COLO668 (cell line): ENCODE measurements around the gene NFKB1.

Experiments used
- DNase-seq: peaks from one replicate; lab custom pipeline; 2025; ENCODE audit not compliant: unreplicated experiment; lab: John Stamatoyannopoulos, UW

NFKB1 gene

GRCh38 chr4:102530986-102531385 is 29.8 kb downstream of the NFKB1 start:
- DNase-seq = no peak

DNA sequence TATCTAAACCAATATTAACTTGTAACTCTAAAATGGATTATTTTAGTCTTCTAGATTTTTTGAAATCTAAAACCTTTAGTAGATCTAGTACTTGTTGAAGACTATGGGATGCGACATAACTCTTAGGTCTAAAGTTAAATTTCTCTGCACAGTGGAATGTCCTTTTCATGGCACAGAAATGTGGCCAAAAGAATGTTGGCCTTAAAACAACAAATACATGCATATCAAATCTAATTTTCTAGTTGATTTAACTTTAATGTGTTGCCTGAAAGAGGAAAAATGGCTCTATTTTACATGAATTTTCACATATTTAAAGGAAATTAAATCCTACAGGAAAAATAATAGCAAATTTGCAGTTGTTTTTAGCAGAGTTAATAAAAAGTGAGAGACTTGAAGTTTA is 30.3 kb downstream of the NFKB1 start:
- no peak for DNase-seq

GRCh38 chr4:102533348-102533747 is 32.2 kb downstream of the NFKB1 start:
- DNase-seq = no peak

- DNase-seq = no peak
These were observed 32.7 kb downstream of the NFKB1 start for GRCh38 chr4:102533904-102534303.

- DNase-seq = no peak
These were observed 33.7 kb downstream of the NFKB1 start for GRCh38 chr4:102534845-102535244.

DNA sequence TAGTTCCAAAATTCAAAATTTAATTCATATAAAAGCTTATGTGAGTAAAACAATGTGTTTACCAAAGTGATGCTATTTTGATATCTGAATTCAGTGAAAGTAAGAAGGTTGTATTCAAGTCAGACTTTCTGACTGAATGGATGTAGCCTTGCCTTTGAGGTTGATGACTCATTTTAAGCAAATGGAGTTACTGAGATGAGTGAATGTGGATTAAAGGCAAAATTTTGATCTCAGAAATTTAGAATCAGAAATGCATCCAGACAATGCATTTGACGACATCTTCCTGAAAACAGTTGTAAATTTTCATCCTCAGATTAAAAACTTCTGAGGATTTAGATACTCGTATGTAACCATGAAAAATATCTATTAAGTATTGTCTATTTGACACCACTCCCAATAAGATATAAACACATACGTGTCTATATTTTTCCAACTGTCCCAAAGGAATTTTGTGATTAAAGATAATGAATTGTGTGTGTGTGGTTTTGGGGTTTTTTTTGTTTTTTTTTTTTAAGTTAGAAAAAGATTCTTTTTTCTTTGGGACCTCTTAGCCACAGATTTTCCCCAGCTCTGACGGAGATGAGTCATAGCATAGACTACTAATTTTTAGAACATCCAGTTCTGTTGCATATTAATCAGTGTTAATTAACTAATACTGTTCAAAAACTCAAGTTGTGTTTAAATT is 34.4 kb downstream of the NFKB1 start:
- DNase-seq = no peak

DNA sequence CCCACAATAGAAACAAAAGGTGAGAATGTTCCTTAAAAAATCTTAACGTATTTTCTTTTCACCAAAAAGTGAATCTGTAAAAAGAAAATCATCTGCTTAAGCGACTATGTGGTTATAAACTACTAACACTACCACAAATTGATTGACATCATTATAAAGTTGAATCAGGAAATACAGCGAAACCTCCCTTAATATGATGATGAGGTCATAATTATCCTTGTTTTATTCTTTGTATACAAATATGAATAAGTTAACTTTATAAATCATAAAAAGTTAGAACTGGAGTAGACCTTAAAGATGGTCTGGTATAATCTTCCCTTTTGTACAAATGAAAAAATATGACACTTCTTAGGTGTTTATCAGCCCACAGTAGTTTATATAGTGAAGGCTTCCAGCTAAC is 35.6 kb downstream of the NFKB1 start:
- no peak for DNase-seq

DNA sequence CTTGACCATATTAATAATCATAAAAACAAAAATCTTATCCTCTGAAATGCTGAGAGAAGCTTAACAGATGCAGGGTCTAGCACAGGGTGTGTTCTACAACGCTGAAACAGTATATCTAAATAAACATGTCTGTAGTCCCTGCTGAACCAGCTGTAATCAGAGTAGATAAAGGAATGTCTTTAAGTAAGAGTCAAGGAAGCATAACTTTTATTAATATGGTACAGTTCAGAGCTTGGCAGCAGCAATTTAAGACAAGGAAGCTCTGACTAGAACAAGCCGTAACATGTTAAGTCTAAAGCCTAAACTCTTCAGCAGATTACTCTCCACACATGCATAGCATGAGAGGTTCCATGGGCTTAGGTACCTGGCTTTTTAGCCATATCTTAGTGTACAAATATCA is 36.1 kb downstream of the NFKB1 start:
- DNase-seq = no peak

DNA sequence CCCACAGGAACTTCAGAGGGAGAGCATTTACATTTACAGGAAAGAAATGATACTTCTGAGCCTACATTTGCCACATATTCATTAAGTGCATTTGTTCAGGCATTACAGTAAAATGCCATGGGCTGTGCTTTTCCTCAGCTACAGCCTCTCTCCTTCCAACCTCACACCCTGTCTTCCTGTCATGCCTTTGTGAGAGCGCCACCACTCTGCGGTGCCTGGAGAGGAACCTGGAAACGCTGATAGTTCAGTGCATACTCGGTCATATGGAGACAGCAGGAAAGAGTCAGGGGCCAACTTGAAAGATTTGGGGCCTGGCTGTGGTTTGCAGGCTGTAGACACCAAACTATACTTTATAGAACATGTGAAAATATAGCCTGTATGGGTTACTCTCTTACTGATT is 40.5 kb downstream of the NFKB1 start:
- no peak for DNase-seq

- no peak for DNase-seq
These were observed 42.1 kb downstream of the NFKB1 start for GRCh38 chr4:102543030-102543928.

DNA sequence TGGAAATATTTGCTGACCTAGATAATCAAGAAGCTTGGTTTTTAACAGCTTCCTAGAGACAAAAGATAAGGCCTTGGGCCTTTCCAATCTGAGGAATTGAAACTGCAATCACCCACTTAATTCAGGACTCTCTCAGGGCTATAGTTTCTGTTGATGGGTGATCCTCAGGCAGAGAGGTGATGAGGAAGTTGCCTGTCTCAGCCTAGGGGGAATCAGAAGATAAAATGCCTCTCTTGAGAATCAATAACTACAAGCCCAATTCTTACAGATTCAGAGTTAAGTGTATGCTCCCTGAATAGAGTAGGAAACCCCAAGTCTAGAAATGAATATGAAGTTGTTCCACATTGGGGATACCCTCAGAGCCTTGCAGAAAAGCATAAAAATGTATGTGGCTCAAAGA is 45.5 kb downstream of the NFKB1 start:
- DNase-seq = no peak

GRCh38 chr4:102547973-102548372 is 46.8 kb downstream of the NFKB1 start:
- no peak for DNase-seq

DNA sequence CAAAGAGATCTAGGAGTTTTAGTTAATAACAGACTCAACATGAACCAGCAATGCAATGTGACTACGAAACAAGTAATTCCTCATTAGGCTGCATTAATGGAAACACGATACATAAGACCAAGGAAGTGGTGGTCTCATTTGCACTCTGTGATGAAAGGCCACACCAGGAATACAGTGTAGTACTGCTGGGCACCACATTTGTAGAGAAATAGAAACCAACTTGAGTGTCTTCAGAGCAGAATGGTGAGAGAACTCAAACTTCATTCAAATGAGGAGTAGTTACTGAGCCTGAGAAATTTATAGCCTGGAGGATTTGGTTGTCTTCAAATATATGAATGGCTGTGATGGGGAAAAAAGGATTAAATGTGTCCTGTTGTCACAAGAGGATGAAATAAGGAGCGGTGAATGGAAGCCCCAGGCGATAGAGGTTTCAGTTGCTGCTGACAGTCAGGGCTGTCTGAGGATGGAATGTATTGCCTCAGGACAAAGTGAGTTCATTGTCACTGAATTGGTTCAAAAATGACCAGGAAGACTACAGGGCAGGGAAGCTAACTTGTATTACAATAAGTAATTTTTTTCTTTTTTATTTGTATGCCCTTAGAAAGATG is 50.9 kb downstream of the NFKB1 start:
- no peak for DNase-seq

- DNase-seq = no peak
These were observed 51.6 kb downstream of the NFKB1 start for GRCh38 chr4:102552781-102553180.

DNA sequence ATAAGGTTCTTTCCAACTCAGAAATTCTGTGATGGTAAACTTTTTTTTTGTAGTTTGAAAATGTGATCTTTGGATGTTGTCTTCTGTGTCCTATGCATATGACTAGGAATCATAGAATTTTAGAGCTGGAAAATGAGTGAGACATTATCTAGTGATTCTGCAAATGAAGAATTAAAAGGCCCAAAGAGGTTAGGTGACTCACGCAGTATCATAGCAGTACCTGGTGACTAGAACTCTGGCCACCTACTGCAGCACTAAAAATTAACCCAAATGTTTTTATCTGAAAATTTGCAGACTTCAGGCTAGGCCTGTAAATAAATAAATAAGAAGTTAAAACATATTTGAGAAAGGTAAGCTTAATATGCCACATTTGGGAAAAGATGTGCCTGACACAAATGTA is 52.8 kb downstream of the NFKB1 start:
- DNase-seq = no peak

GRCh38 chr4:102554482-102554881 is 53.3 kb downstream of the NFKB1 start:
- DNase-seq = no peak

GRCh38 chr4:102554992-102555391 is 53.8 kb downstream of the NFKB1 start:
- no peak for DNase-seq

DNA sequence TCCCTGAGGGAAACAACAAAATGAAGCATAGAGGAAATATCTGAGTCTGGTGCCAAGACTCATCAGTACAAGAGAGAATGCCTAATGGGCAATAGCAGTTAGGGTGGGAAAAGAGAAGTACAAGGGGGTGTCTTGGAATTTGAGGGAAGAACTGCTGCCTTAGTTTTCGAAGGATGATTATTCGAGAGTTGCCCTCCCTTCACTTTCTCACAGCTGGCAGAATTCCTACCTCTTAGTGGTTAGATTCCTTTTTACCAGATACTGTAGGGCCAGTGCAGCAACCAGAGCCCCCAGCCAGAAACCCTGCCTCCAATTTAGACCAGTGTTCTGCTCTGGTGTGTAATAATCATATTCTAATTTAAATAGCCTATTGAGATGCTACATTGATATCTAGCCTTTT is 56.5 kb downstream of the NFKB1 start:
- no peak for DNase-seq

- no peak for DNase-seq
These were observed 59.0 kb downstream of the NFKB1 start for GRCh38 chr4:102560115-102560514.

DNA sequence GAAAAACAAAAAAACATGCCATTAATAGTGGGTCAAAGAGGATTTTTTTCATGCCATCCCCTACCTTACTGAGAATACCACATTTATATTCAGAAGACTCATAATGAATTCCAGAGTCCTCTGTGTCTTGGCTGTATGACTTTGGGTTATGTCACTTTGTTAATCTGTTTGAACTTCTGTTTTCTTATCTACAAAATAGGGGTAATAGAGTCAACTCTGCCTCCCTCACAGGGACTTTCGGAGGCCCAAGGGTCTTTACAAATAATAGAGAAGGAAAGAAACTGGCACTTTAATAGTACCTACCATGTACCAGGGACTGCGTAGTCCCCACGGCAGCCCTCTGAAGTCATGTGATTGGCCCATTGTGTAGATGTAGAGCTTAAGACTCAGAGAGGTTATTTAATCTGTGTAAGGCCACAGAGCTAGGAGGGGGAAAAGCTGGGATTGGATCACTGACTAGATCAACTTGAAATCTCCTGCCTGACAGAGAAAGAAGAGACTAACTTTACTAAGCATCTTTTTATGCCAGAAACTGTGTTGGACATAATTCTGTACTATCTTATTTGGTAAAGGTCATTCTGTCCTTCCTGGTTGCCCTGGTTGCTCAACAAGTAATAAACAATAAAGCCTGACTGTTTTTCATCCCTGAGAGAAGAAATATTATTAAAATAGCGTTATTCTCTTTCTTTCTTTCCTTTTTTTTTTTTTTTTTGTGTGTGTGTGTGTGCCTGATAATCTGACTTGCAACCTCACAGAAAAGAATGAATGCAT is 59.6 kb downstream of the NFKB1 start:
- DNase-seq = no peak

DNA sequence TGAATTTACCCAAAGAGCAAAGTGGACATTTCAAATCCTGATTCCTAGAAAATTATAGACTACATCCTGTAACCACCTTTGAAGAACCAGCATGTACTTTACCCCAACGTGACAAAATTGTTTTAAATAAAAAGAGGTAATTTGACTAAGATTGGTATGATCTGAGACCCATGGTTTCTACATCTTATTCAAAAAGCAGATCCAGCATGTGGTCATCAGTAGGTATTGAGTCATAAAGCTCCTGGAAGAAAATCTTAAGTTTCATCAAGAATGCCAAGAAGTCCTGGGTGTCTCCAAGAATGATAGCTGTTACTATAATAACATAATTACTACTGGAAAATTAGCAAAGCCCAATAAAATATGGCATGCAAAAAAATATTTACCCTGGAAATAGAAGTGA is 61.8 kb downstream of the NFKB1 start:
- DNase-seq = no peak
